SK-N-SH (cell line): ENCODE data around the gene WNT1.

Experiments used
- CTCF ChIP-seq: fragments of 200-600 bp; sonication (generic); IDR thresholded peaks from 2 replicates; pipeline ENCODE4 v1.6.1; 2017; ENCODE audit warnings: antibody characterized with exemption, mild to moderate bottlenecking, moderate library complexity
- EZH2phosphoT487 ChIP-seq: fragments of 200-600 bp; sonication (generic); IDR thresholded peaks from 2 replicates; pipeline ENCODE4 v1.6.1; 2017; ENCODE audit warnings: low read depth, mixed run types, mild to moderate bottlenecking, antibody characterized with exemption, moderate library complexity, borderline replicate concordance
- FOXJ3 ChIP-seq: sonication (generic); formaldehyde crosslinking; IDR thresholded peaks from 2 replicates; pipeline ENCODE4 v1.5.1; 2020; ENCODE audit warnings: mild to moderate bottlenecking, missing genetic modification reagents
- MAX ChIP-seq: IDR thresholded peaks from 2 replicates; pipeline ENCODE4 v1.4.0; 2012; ENCODE audit warnings: low read depth
- NFIC ChIP-seq: IDR thresholded peaks from 2 replicates; pipeline ENCODE4 v1.4.0; 2012; ENCODE audit warnings: borderline replicate concordance
- NRF1 ChIP-seq: IDR thresholded peaks from 2 replicates; pipeline ENCODE4 v1.6.1; 2012; ENCODE audit warnings: low read depth, mild to moderate bottlenecking, low read length
- POLR2AphosphoS5 ChIP-seq: IDR thresholded peaks from 2 replicates; pipeline ENCODE4 v1.6.1; 2012; ENCODE audit warnings: low read depth, low read length
- RAD21 ChIP-seq: IDR thresholded peaks from 2 replicates; pipeline ENCODE4 v1.6.1; 2012; ENCODE audit warnings: mild to moderate bottlenecking, low read length
- RCOR1 ChIP-seq: fragments of 150-350 bp; IDR thresholded peaks from 2 replicates; pipeline ENCODE4 v1.6.1; 2017; ENCODE audit warnings: antibody characterized with exemption, low read length
- RXRA ChIP-seq: IDR thresholded peaks from 2 replicates; pipeline ENCODE4 v1.4.0; 2012; ENCODE audit warnings: low read depth, mild to moderate bottlenecking, borderline replicate concordance
- SMC3 ChIP-seq: IDR thresholded peaks from 2 replicates; pipeline ENCODE4 v1.6.1; 2012; ENCODE audit warnings: low read depth, low read length, improper control_type of control experiment
- TAF1 ChIP-seq: IDR thresholded peaks from 2 replicates; pipeline ENCODE4 v1.6.1; 2012; ENCODE audit warnings: low read depth, mild to moderate bottlenecking, low read length, moderate library complexity, borderline replicate concordance
- USF2 ChIP-seq: fragments of 150-350 bp; IDR thresholded peaks from 2 replicates; pipeline ENCODE4 v1.6.1; 2017; ENCODE audit warnings: antibody characterized with exemption, low read length, low read depth, borderline replicate concordance
- ZBTB33 ChIP-seq: IDR thresholded peaks from 2 replicates; pipeline ENCODE4 v1.4.0; 2012; ENCODE audit warnings: low read depth, borderline replicate concordance

DNA sequence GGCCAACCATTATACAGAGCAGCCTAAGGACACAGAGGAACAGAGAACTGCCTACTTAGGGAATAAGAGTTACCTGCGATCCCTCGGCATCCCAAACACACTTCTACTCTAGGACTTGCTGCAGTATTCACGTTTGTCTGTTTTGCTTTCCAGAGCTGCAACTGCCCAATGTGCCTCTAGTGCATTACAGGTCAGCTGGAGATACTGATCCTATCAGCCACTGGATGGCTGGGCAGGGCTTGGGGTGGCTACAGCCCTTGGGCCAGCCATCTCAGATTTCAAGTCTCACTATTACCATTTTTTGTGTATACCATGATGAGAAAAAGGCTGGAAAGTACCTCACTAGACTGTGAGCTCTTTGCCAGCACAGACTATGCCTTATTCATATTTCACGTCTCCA is 25.4 kb upstream of the WNT1 start:
- TF ChIP-seq RCOR1, result no peak
- no peak for TF ChIP-seq FOXJ3 (CRISPR knock-in tag)
- TF ChIP-seq ZBTB33, result no peak
- no peak for TF ChIP-seq CTCF
- TF ChIP-seq POLR2AphosphoS5, result no peak
- no peak for TF ChIP-seq NFIC
- TF ChIP-seq EZH2phosphoT487, result no peak
- TF ChIP-seq RXRA, result no peak
- TF ChIP-seq NRF1, result no peak
- no peak for TF ChIP-seq RAD21
- no peak for TF ChIP-seq SMC3
- TF ChIP-seq USF2, result no peak
- no peak for TF ChIP-seq TAF1
- no peak for TF ChIP-seq MAX
